Lung (tissue), 12 donors: ENCODE data around the gene ZXDC. TPM values are rescaled to one million over a fixed set of nuclear protein-coding genes. Genes with fewer than 3 reads are reported as not detected.

Experiments used
- ATAC-seq: fragments of 200-7000 bp; cut with Tn5 transposase; one replicate; pipeline ENCODE4 v1.9.1; 2020; ENCODE audit warnings: moderate number of reproducible peaks; ENCODE audit not compliant: insufficient read depth, low FRiP score
- DNase-seq, 3 donors: peaks; one replicate each; pipeline ENCODE4 v3.0.0-alpha.2; 2013 to 2017
- H3K27ac ChIP-seq, 2 donors: one replicate each; pipeline ENCODE4 v1.5.1; 2013; ENCODE audit warnings: mild to moderate bottlenecking in 2 of 2, moderate library complexity in 2 of 2, control low read depth in 1 of 2, inconsistent platforms in 1 of 2, low read depth in 1 of 2, low read length in 1 of 2
- H3K27me3 ChIP-seq, 3 donors: one replicate each; pipeline ENCODE4 v1.5.1; 2013; ENCODE audit warnings: low read length in 2 of 3; ENCODE audit not compliant: control insufficient read depth in 3 of 3, insufficient read depth in 3 of 3
- H3K36me3 ChIP-seq, 4 donors: one replicate each; pipeline ENCODE4 v1.5.1; 2013; ENCODE audit warnings: low read length in 4 of 4, mild to moderate bottlenecking in 1 of 4, moderate library complexity in 1 of 4; ENCODE audit not compliant: control insufficient read depth in 4 of 4, insufficient read depth in 4 of 4
- H3K4me1 ChIP-seq, 5 donors: one replicate each; pipeline ENCODE4 v1.5.1; 2013; ENCODE audit warnings: low read length in 5 of 5, mild to moderate bottlenecking in 2 of 5, moderate library complexity in 1 of 5; ENCODE audit not compliant: control insufficient read depth in 5 of 5, insufficient read depth in 5 of 5
- H3K4me3 ChIP-seq: one replicate; pipeline ENCODE4 v1.5.1; 2013; ENCODE audit warnings: mild to moderate bottlenecking, control low read depth, moderate library complexity
- H3K9ac ChIP-seq, 2 donors: one replicate each; pipeline ENCODE4 v1.5.1; 2013; ENCODE audit warnings: low read length in 2 of 2, control low read depth in 1 of 2; ENCODE audit not compliant: insufficient read depth in 1 of 2
- H3K9me3 ChIP-seq, 4 donors: one replicate each; pipeline ENCODE4 v1.5.1; 2013; ENCODE audit warnings: low read length in 3 of 4, mild to moderate bottlenecking in 1 of 4, moderate library complexity in 1 of 4; ENCODE audit not compliant: control insufficient read depth in 4 of 4, insufficient read depth in 3 of 4
- CTCF ChIP-seq: IDR thresholded peaks from 2 replicates; pipeline ENCODE4 v1.5.1; 2012; ENCODE audit warnings: mild to moderate bottlenecking; ENCODE audit errors: control extremely low read depth, extremely low read depth
- WGBS, 2 donors: extraction: QIAGEN DNeasy Blood & Tissue Kit; methylation state at CpG; one replicate each; pipeline ENCODE4 v1.1.7; 2013; 5-methylcytosine and 5-hydroxymethylcytosine counted together
- polyA plus RNA-seq, 2 donors: library from polyadenylated mRNA; stranded (reverse); fragments of 200-250 nt; gene quantifications; one replicate each; pipeline ENCODE4 v1.2.1, GENCODE V29; 2013
- total RNA-seq, 2 donors: library from RNA; depleted of rRNA in 1 of 2; stranded (reverse); fragments of >200 nt in 1 of 2; gene quantifications; one replicate each; pipeline ENCODE4 v1.2.1, GENCODE V29; 2014 to 2021
- donor health status: control.
- donor health status: control.
- donor health status: Bipolar disorder and iron deficiency.
- donor health status: healthy.
- donor health status: DM: yes; HTN: yes; CAD: no.

The ZXDC gene
- total and polyA plus RNA-seq, 4 donors = 12.9 to 49.5 (median 29.8) TPM

GRCh38 chr3:126406389-126407296 is 69.0 kb downstream of the ZXDC start:
- Histone ChIP-seq H3K4me1 (no peaks in the 10 kb centered on the region), H3K9ac (no peak overlapping the region), H3K9me3 (peaks cover 0 to 5% (median 0%) of the 10 kb centered on the region in 4 donors), H3K27ac (no peak overlapping the region), H3K4me3 (no peak overlapping the region), H3K27me3 (no peaks in the 10 kb centered on the region), H3K36me3 (no peaks in the 10 kb centered on the region)
- WGBS, 2 donors = 83 to 94% methylated on average over 14 to 15 of the region's 15 CpGs
- ATAC-seq = no peak
- TF ChIP-seq CTCF = no peak
- no peak for DNase-seq

GRCh38 chr3:126402666-126403302 is 72.9 kb downstream of the ZXDC start:
- Histone ChIP-seq H3K27me3 (no peaks in the 10 kb centered on the region), H3K9me3 (peaks cover 0 to 8% (median 1%) of the 10 kb centered on the region in 4 donors), H3K4me1 (no peaks in the 10 kb centered on the region), H3K9ac (no peak overlapping the region), H3K27ac (no peak overlapping the region), H3K36me3 (no peaks in the 10 kb centered on the region), H3K4me3 (no peak overlapping the region)
- WGBS, 2 donors = 86 to 91% methylated on average over 12 of the region's 12 CpGs
- ATAC-seq = no peak
- DNase-seq = no peak
- no peak for TF ChIP-seq CTCF

- WGBS, 2 donors = 79 to 80% methylated on average over 6 of the region's 6 CpGs
- no peaks in the 10 kb centered on the region for H3K27me3 ChIP-seq
- DNase-seq (no peak), ATAC-seq (no peak)
- H3K27ac ChIP-seq = no peak overlapping the region
- no peaks in the 10 kb centered on the region for H3K4me1 ChIP-seq
- H3K9me3 ChIP-seq = peaks cover 0 to 4% (median 1%) of the 10 kb centered on the region in 4 donors
- TF ChIP-seq CTCF = no peak
- no peak overlapping the region for H3K9ac ChIP-seq
- H3K36me3 ChIP-seq = no peaks in the 10 kb centered on the region
- H3K4me3 ChIP-seq = no peak overlapping the region
Observed at GRCh38 chr3:126402178-126402577, 73.5 kb downstream of the ZXDC start.
